GM12872 (cell line): ENCODE results near the gene POGZ.

Source experiments
- CTCF ChIP-seq: IDR thresholded peaks from 3 replicates; pipeline ENCODE4 v1.5.1; 2011; ENCODE audit warnings: low read depth, mild to moderate bottlenecking, low read length, moderate library complexity; ENCODE audit not compliant: insufficient read depth

POGZ gene

GRCh38 chr1:151362308-151363155, 96.8 kb downstream of the POGZ start:
- TF ChIP-seq CTCF: no peak

GRCh38 chr1:151361883-151362282, 97.4 kb downstream of the POGZ start:
- TF ChIP-seq CTCF: no peak

- no peak for TF ChIP-seq CTCF
Measured at GRCh38 chr1:151356696-151357095, 102.6 kb downstream of the POGZ start.
